ENCODE measurements around the gene TBC1D22B.

Gene TBC1D22B

GRCh38 chr6:37222125-37222967 lies 35.2 kb upstream of the TBC1D22B start:
- H3K27me3 ChIP-seq (ENCODE audit: insufficient read depth, low read length, poor library complexity, severe bottlenecking), result no peaks in the 10 kb centered on the region
- peak overlapping the region; percentile 68 for H3K4me3 ChIP-seq (ENCODE audit: low read length, poor library complexity, severe bottlenecking)
- H3K9me2 ChIP-seq (replicated peaks; ENCODE audit: low read depth, low read length), result no peaks in the 10 kb centered on the region
- peak overlapping the region; percentile 40 for H3K9ac ChIP-seq (ENCODE audit: low read depth, low read length, poor library complexity, severe bottlenecking)
- H3K9me3 ChIP-seq (ENCODE audit: insufficient read depth, low read depth, low read length), result no peaks in the 10 kb centered on the region
- peaks cover 6% of the 10 kb centered on the region for H3K4me1 ChIP-seq (ENCODE audit: insufficient read depth, low read length, poor library complexity, severe bottlenecking)
- peak overlapping the region; percentile 73 for H2AFZ ChIP-seq (ENCODE audit: low read length)
- TF ChIP-seq CTCF (conservative IDR thresholded peaks at IDR 0.05; ENCODE audit: low read length) (no peak), EZH2phosphoT487 (IDR thresholded peaks at IDR 0.05; ENCODE audit: borderline replicate concordance) (no peak)
- H4K20me1 ChIP-seq (ENCODE audit: insufficient read depth, low read length, poor library complexity, severe bottlenecking), result no peaks in the 10 kb centered on the region
- no peaks in the 10 kb centered on the region for H3K79me2 ChIP-seq (ENCODE audit: insufficient read depth, low read length)
- H3F3A ChIP-seq (ENCODE audit: low read depth), result no peaks in the 10 kb centered on the region
- peak overlapping the region; percentile 57 for H3K4me2 ChIP-seq (ENCODE audit: low read depth, low read length, poor library complexity, severe bottlenecking)
- H3K36me3 ChIP-seq (ENCODE audit: insufficient read depth, low read length), result peaks cover 4% of the 10 kb centered on the region; the same call in 1 of the 2 replicates

GRCh38 chr6:37222992-37223391 lies 34.6 kb upstream of the TBC1D22B start:
- peak overlapping the region; percentile 73; the same call in 1 of the 2 replicates for H2AFZ ChIP-seq (ENCODE audit: low read length)
- no peaks in the 10 kb centered on the region for H3K79me2 ChIP-seq (ENCODE audit: insufficient read depth, low read length)
- peak overlapping the region; percentile 40 for H3K9ac ChIP-seq (ENCODE audit: low read depth, low read length, poor library complexity, severe bottlenecking)

GRCh38 chr6:37225350-37226169 lies 32.0 kb upstream of the TBC1D22B start:
- H4K20me1 ChIP-seq (ENCODE audit: insufficient read depth, low read length, poor library complexity, severe bottlenecking), result no peaks in the 10 kb centered on the region
- TF ChIP-seq EZH2phosphoT487 (IDR thresholded peaks at IDR 0.05; ENCODE audit: borderline replicate concordance) (no peak), CTCF (conservative IDR thresholded peaks at IDR 0.05; ENCODE audit: low read length) (no peak)
- peaks cover 6% of the 10 kb centered on the region for H3K4me1 ChIP-seq (ENCODE audit: insufficient read depth, low read length, poor library complexity, severe bottlenecking)
- no peaks in the 10 kb centered on the region for H3K9me2 ChIP-seq (replicated peaks; ENCODE audit: low read depth, low read length)
- no peaks in the 10 kb centered on the region for H3K36me3 ChIP-seq (ENCODE audit: insufficient read depth, low read length)
- H3K4me2 ChIP-seq (ENCODE audit: low read depth, low read length, poor library complexity, severe bottlenecking), result no peak overlapping the region
- no peaks in the 10 kb centered on the region for H3K9me3 ChIP-seq (ENCODE audit: insufficient read depth, low read depth, low read length)
- H3F3A ChIP-seq (ENCODE audit: low read depth), result no peaks in the 10 kb centered on the region
- H2AFZ ChIP-seq (ENCODE audit: low read length), result no peak overlapping the region
- H3K27me3 ChIP-seq (ENCODE audit: insufficient read depth, low read length, poor library complexity, severe bottlenecking), result no peaks in the 10 kb centered on the region
- no peaks in the 10 kb centered on the region for H3K79me2 ChIP-seq (ENCODE audit: insufficient read depth, low read length)
- H3K4me3 ChIP-seq (ENCODE audit: low read length, poor library complexity, severe bottlenecking), result no peak overlapping the region
- no peak overlapping the region for H3K9ac ChIP-seq (ENCODE audit: low read depth, low read length, poor library complexity, severe bottlenecking)

More at GRCh38 chr6:37222992-37223391, 34.6 kb upstream of the TBC1D22B start:
- Histone ChIP-seq H3F3A (ENCODE audit: low read depth) (no peaks in the 10 kb centered on the region), H3K9me3 (ENCODE audit: insufficient read depth, low read depth, low read length) (no peaks in the 10 kb centered on the region), H3K9me2 (replicated peaks; ENCODE audit: low read depth, low read length) (no peaks in the 10 kb centered on the region), H3K27me3 (ENCODE audit: insufficient read depth, low read length, poor library complexity, severe bottlenecking) (no peaks in the 10 kb centered on the region), H3K4me3 (ENCODE audit: low read length, poor library complexity, severe bottlenecking) (peak overlapping the region; percentile 68), H4K20me1 (ENCODE audit: insufficient read depth, low read length, poor library complexity, severe bottlenecking) (no peaks in the 10 kb centered on the region), H3K4me2 (ENCODE audit: low read depth, low read length, poor library complexity, severe bottlenecking) (peak overlapping the region; percentile 57), H3K4me1 (ENCODE audit: insufficient read depth, low read length, poor library complexity, severe bottlenecking) (peaks cover 6% of the 10 kb centered on the region), H3K36me3 (ENCODE audit: insufficient read depth, low read length) (no peaks in the 10 kb centered on the region; the same call in 1 of the 2 replicates)
- TF ChIP-seq CTCF (conservative IDR thresholded peaks at IDR 0.05; ENCODE audit: low read length) (no peak), EZH2phosphoT487 (IDR thresholded peaks at IDR 0.05; ENCODE audit: borderline replicate concordance) (no peak)

All from Loucy (cell line).